GM12874 (cell line): Measurements from ENCODE around the gene NUP153.

Experiments used
- TF ChIP-seq, protein P1 (sequence below): IDR thresholded peaks from 2 replicates; pipeline ENCODE4 v1.5.1; 2011; ENCODE audit warnings: low read depth, mild to moderate bottlenecking, control low read depth, low read length, moderate library complexity; ENCODE audit not compliant: insufficient read depth

Gene NUP153

GRCh38 chr6:17580518-17581048, 126.1 kb downstream of the NUP153 start:
- TF ChIP-seq, protein P1, sequence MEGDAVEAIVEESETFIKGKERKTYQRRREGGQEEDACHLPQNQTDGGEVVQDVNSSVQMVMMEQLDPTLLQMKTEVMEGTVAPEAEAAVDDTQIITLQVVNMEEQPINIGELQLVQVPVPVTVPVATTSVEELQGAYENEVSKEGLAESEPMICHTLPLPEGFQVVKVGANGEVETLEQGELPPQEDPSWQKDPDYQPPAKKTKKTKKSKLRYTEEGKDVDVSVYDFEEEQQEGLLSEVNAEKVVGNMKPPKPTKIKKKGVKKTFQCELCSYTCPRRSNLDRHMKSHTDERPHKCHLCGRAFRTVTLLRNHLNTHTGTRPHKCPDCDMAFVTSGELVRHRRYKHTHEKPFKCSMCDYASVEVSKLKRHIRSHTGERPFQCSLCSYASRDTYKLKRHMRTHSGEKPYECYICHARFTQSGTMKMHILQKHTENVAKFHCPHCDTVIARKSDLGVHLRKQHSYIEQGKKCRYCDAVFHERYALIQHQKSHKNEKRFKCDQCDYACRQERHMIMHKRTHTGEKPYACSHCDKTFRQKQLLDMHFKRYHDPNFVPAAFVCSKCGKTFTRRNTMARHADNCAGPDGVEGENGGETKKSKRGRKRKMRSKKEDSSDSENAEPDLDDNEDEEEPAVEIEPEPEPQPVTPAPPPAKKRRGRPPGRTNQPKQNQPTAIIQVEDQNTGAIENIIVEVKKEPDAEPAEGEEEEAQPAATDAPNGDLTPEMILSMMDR = no peak

DNA sequence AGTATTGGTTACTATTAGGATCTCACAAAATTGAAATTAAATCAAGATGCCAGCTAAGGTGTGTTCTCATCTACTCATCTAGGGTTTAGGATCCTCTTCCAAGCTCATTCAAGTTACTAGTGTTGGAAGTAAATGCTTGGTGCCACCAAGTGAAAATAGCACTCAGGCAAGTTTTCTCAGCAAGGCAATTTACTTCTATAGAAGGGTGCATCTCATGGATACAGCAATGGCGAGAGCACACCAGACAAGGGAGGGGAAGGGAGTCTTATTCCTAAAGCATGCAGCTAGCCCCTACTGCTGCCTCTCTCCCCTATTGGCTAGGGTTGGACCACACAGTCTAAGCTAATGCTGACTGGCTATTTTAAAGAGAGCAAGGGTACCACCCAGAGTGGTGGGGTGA, 129.7 kb downstream of the NUP153 start:
- TF ChIP-seq, protein P1 = no peak

DNA sequence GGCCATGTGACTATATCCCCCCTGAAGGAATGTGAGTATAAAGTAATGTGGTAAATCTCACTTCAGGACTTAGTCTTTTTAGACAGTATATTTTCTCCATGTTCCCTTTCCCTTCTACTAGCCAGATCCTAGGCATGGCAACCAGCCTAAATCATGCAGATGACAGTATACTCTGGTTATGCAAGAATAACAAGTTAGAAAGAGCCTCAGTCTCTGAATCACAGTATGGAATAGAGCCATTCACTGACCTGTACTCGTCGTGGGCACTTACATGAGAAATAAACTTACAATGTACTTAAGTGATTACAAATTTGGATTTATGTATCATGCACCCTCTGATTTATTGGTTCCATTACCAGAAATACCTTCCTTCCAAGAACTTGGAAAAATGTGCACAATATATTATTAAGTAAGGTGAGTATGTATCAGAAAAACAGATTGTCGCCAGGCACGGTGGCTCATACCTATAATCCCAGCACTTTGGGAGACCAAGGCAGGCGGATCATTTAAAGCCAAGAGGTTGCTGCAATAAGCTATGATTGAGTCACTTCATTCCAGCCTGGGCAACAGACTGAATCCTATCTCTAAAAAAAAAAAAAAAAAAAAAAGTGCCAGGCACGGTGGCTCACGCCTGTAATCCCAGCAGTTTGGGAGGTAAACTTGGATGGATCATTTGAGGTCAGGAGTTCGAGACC, 131.7 kb downstream of the NUP153 start:
- TF ChIP-seq, protein P1 = no peak

- TF ChIP-seq, protein P1 = no peak
These were observed 141.3 kb downstream of the NUP153 start for GRCh38 chr6:17565399-17565798.
